ENCODE results near the gene GBA2. TPM values are rescaled to one million over a fixed set of nuclear protein-coding genes. Genes with fewer than 3 reads are reported as not detected.

Gene GBA2
- polyA plus RNA-seq, 1 donor (not counting 4 experiments of a cell fraction or from before 2014, with no cell fraction given), result 31.7 TPM

- H3K79me2 ChIP-seq (ENCODE audit: control insufficient read depth, insufficient read depth, low read length), result peaks cover 32% of the 10 kb centered on the region
- no peak overlapping the region for H3K9ac ChIP-seq (ENCODE audit: control insufficient read depth, extremely low read depth, insufficient read depth, low read length)
- no peak overlapping the region for H3K4me3 ChIP-seq (ENCODE audit: control insufficient read depth in 2 of 3, extremely low read depth in 1 of 3, insufficient read depth in 2 of 3, low read depth in 1 of 3, low read length in 3 of 3)
- H3K36me3 ChIP-seq (ENCODE audit: control insufficient read depth in 2 of 2, extremely low read depth in 1 of 2, insufficient read depth in 2 of 2, low read length in 2 of 2), result peaks cover 60 to 66% of the 10 kb centered on the region in 2 experiments
- H3K9me1 ChIP-seq (ENCODE audit: control insufficient read depth, extremely low read depth, insufficient read depth, low read length), result no peaks in the 10 kb centered on the region
- DNase-seq (ENCODE audit: low read depth, low spot score), result no peak
- FAIRE-seq, result no peak
- H3K4me1 ChIP-seq (ENCODE audit: control insufficient read depth, extremely low read depth, insufficient read depth, low read length), result peaks cover 14% of the 10 kb centered on the region
- dilution Hi-C loops (cut with MboI; ENCODE audit: extremely low pct_ligation_motif_present, low sequenced_read_pairs), result no loop called here
- H4K20me1 ChIP-seq (ENCODE audit: control insufficient read depth, extremely low read depth, insufficient read depth, low read length), result peaks cover 13% of the 10 kb centered on the region
- H3K4me2 ChIP-seq (ENCODE audit: control insufficient read depth, extremely low read depth, insufficient read depth, low read depth, low read length), result no peak overlapping the region
- no peak overlapping the region for H2AFZ ChIP-seq (ENCODE audit: control insufficient read depth, low read length)
- TF ChIP-seq CTCF (optimal IDR thresholded peaks at IDR 0.05 in 1 of 3, IDR thresholded peaks at IDR 0.05 in 1 of 3, conservative IDR thresholded peaks at IDR 0.05 in 1 of 3; ENCODE audit: extremely low read depth in 1 of 3, insufficient read depth in 2 of 3, low read length in 3 of 3) (no peak), EZH2 (IDR thresholded peaks at IDR 0.05; ENCODE audit: low read length) (no peak)
- no peaks in the 10 kb centered on the region for H3K9me3 ChIP-seq (ENCODE audit: control insufficient read depth, low read depth, low read length)
- no peak overlapping the region for H3K27ac ChIP-seq (ENCODE audit: control insufficient read depth, insufficient read depth, low read length)
- no peaks in the 10 kb centered on the region for H3K27me3 ChIP-seq (ENCODE audit: control insufficient read depth, extremely low read depth, insufficient read depth, low read length)
Measured at GRCh38 chr9:35723426-35723825, 25.6 kb downstream of the GBA2 start.

- peaks cover 82 to 91% of the 10 kb centered on the region in 2 experiments for H3K36me3 ChIP-seq (ENCODE audit: control insufficient read depth in 2 of 2, extremely low read depth in 1 of 2, insufficient read depth in 2 of 2, low read length in 2 of 2)
- H2AFZ ChIP-seq (ENCODE audit: control insufficient read depth, low read length), result no peak overlapping the region
- no peak overlapping the region for H3K4me3 ChIP-seq (ENCODE audit: control insufficient read depth in 2 of 3, extremely low read depth in 1 of 3, insufficient read depth in 2 of 3, low read depth in 1 of 3, low read length in 3 of 3)
- H3K4me1 ChIP-seq (ENCODE audit: control insufficient read depth, extremely low read depth, insufficient read depth, low read length), result peaks cover 4% of the 10 kb centered on the region
- no peak for TF ChIP-seq EZH2 (IDR thresholded peaks at IDR 0.05; ENCODE audit: low read length)
- no peak for TF ChIP-seq CTCF (optimal IDR thresholded peaks at IDR 0.05 in 1 of 3, IDR thresholded peaks at IDR 0.05 in 1 of 3, conservative IDR thresholded peaks at IDR 0.05 in 1 of 3; ENCODE audit: extremely low read depth in 1 of 3, insufficient read depth in 2 of 3, low read length in 3 of 3)
- H3K4me2 ChIP-seq (ENCODE audit: control insufficient read depth, extremely low read depth, insufficient read depth, low read depth, low read length), result no peak overlapping the region
- H3K79me2 ChIP-seq (ENCODE audit: control insufficient read depth, insufficient read depth, low read length), result peaks cover 3% of the 10 kb centered on the region
- no peaks in the 10 kb centered on the region for H3K27me3 ChIP-seq (ENCODE audit: control insufficient read depth, extremely low read depth, insufficient read depth, low read length)
- no peaks in the 10 kb centered on the region for H3K9me3 ChIP-seq (ENCODE audit: control insufficient read depth, low read depth, low read length)
- FAIRE-seq (no peak), DNase-seq (ENCODE audit: low read depth, low spot score) (no peak)
- no peak overlapping the region for H3K27ac ChIP-seq (ENCODE audit: control insufficient read depth, insufficient read depth, low read length)
- no peak overlapping the region for H3K9ac ChIP-seq (ENCODE audit: control insufficient read depth, extremely low read depth, insufficient read depth, low read length)
- dilution Hi-C loops (cut with MboI; ENCODE audit: extremely low pct_ligation_motif_present, low sequenced_read_pairs), result no loop called here
- no peaks in the 10 kb centered on the region for H4K20me1 ChIP-seq (ENCODE audit: control insufficient read depth, extremely low read depth, insufficient read depth, low read length)
- H3K9me1 ChIP-seq (ENCODE audit: control insufficient read depth, extremely low read depth, insufficient read depth, low read length), result no peaks in the 10 kb centered on the region
Measured at GRCh38 chr9:35719546-35719945, 29.5 kb downstream of the GBA2 start.
